ENCODE measurements around the gene IL1RAP.

Gene IL1RAP

DNA sequence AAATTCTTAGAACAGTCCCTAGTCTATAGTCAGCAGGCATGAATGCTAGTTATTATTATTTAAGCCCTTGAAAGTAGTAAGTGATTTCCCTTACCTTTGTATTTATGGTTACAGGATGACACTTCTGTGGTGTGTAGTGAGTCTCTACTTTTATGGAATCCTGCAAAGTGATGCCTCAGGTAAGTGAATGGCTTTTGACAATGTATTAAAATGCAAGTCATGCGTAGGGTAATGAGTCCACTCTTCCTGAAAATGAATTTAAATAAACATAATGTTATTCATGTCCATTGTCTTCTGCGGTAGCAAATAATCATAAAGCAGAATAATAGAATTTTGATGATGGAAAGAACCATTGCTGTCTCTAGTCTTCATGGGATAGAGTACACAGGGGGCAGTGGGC lies 50.3 kb downstream of the IL1RAP start:
- no peak overlapping the region for H3K27ac ChIP-seq (ENCODE audit: low read depth, low read length)
- H3K4me2 ChIP-seq (ENCODE audit: low read depth, low read length, poor library complexity, severe bottlenecking): no peak overlapping the region
- H4K20me1 ChIP-seq (ENCODE audit: low read depth, low read length): no peaks in the 10 kb centered on the region
- H3K9me3 ChIP-seq (ENCODE audit: insufficient read depth, low read length): no peaks in the 10 kb centered on the region
- H3K4me3 ChIP-seq (ENCODE audit: insufficient read depth, low read length, poor library complexity, severe bottlenecking): no peak overlapping the region
- H2AFZ ChIP-seq (ENCODE audit: low read depth, low read length, severe bottlenecking): no peak overlapping the region
- no peaks in the 10 kb centered on the region for H3K9me2 ChIP-seq (replicated peaks; ENCODE audit: insufficient read depth, low read length)
- no peaks in the 10 kb centered on the region for H3K79me2 ChIP-seq (ENCODE audit: insufficient read depth, low read length)
- H3K27me3 ChIP-seq (ENCODE audit: low read length): no peaks in the 10 kb centered on the region
- H3K9ac ChIP-seq (ENCODE audit: low read length): no peak overlapping the region
- no peaks in the 10 kb centered on the region for H3F3A ChIP-seq (ENCODE audit: insufficient read depth)
- TF ChIP-seq EZH2phosphoT487 (conservative IDR thresholded peaks at IDR 0.05; ENCODE audit: low read length) (no peak), CTCF (IDR thresholded peaks at IDR 0.05; ENCODE audit: insufficient read depth, low read length, poor library complexity, severe bottlenecking) (no peak)
- no peaks in the 10 kb centered on the region for H3K36me3 ChIP-seq (ENCODE audit: low read length)

DNA sequence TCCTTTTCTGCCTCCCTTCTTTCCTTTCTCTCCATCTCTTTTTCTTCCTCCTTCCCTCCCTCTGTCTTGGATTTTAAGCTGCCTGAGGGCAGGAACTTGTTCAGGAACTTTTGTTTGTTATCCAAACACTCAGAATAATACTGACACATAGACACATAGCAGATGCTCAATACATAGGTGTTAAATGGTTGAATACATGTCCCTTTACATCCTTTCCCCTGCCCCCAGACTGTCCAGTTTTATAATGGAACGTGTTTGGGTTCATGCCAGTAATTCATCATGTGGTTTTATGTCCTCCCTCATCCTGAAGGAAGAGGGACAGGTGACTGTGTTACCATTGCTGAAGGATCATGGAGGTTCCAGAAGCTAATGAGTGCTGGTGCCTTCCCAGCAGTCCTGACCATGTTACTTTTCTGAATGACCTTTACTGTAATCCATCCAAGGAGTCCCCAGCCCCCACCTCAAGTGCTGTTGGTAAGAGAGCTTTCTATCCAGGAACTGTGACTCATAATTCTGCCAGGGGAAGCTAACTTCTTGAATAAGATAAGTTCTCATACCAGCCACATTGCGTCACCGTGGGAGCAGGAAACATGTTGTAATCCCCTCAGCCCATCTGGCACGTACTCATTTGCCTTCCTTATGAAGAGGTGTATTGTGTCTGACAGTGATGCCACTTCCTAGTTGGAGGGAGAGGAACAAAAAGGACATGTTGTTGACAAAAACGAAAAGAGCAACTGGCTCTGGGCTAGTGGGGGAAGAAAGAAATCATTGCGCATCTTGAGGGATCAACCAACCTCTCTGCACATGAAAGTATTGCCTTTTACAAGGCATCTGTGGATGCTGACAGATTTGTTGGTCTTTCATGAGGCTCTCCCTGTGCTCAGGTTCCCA lies 52.4 kb downstream of the IL1RAP start:
- Histone ChIP-seq H3K4me2 (ENCODE audit: low read depth, low read length, poor library complexity, severe bottlenecking) (no peak overlapping the region), H3K4me3 (ENCODE audit: insufficient read depth, low read length, poor library complexity, severe bottlenecking) (no peak overlapping the region), H3F3A (ENCODE audit: insufficient read depth) (no peaks in the 10 kb centered on the region), H3K79me2 (ENCODE audit: insufficient read depth, low read length) (no peaks in the 10 kb centered on the region), H3K9me2 (replicated peaks; ENCODE audit: insufficient read depth, low read length) (no peaks in the 10 kb centered on the region), H3K36me3 (ENCODE audit: low read length) (no peaks in the 10 kb centered on the region), H3K27me3 (ENCODE audit: low read length) (no peaks in the 10 kb centered on the region), H3K9ac (ENCODE audit: low read length) (no peak overlapping the region), H2AFZ (ENCODE audit: low read depth, low read length, severe bottlenecking) (no peak overlapping the region), H3K9me3 (ENCODE audit: insufficient read depth, low read length) (no peaks in the 10 kb centered on the region), H3K27ac (ENCODE audit: low read depth, low read length) (no peak overlapping the region), H4K20me1 (ENCODE audit: low read depth, low read length) (no peaks in the 10 kb centered on the region)
- TF ChIP-seq CTCF (IDR thresholded peaks at IDR 0.05; ENCODE audit: insufficient read depth, low read length, poor library complexity, severe bottlenecking) (no peak), EZH2phosphoT487 (conservative IDR thresholded peaks at IDR 0.05; ENCODE audit: low read length) (no peak)

- Histone ChIP-seq H3K4me3 (ENCODE audit: insufficient read depth, low read length, poor library complexity, severe bottlenecking) (no peak overlapping the region), H4K20me1 (ENCODE audit: low read depth, low read length) (no peaks in the 10 kb centered on the region), H3K9me3 (ENCODE audit: insufficient read depth, low read length) (no peaks in the 10 kb centered on the region), H3F3A (ENCODE audit: insufficient read depth) (no peaks in the 10 kb centered on the region), H3K36me3 (ENCODE audit: low read length) (no peaks in the 10 kb centered on the region), H3K9ac (ENCODE audit: low read length) (no peak overlapping the region), H2AFZ (ENCODE audit: low read depth, low read length, severe bottlenecking) (no peak overlapping the region), H3K27me3 (ENCODE audit: low read length) (no peaks in the 10 kb centered on the region), H3K27ac (ENCODE audit: low read depth, low read length) (no peak overlapping the region), H3K9me2 (replicated peaks; ENCODE audit: insufficient read depth, low read length) (no peaks in the 10 kb centered on the region), H3K79me2 (ENCODE audit: insufficient read depth, low read length) (no peaks in the 10 kb centered on the region), H3K4me2 (ENCODE audit: low read depth, low read length, poor library complexity, severe bottlenecking) (no peak overlapping the region)
- TF ChIP-seq CTCF (IDR thresholded peaks at IDR 0.05; ENCODE audit: insufficient read depth, low read length, poor library complexity, severe bottlenecking) (no peak), EZH2phosphoT487 (conservative IDR thresholded peaks at IDR 0.05; ENCODE audit: low read length) (no peak)
Observed at GRCh38 chr3:190568036-190568435, 54.2 kb downstream of the IL1RAP start.
